CMK (cell line): ENCODE measurements around the gene UNC79.

Source experiments
- DNase-seq: peaks from one replicate; pipeline ENCODE4 v3.0.0-alpha.2; 2010; ENCODE audit warnings: low read depth

Gene UNC79

DNA sequence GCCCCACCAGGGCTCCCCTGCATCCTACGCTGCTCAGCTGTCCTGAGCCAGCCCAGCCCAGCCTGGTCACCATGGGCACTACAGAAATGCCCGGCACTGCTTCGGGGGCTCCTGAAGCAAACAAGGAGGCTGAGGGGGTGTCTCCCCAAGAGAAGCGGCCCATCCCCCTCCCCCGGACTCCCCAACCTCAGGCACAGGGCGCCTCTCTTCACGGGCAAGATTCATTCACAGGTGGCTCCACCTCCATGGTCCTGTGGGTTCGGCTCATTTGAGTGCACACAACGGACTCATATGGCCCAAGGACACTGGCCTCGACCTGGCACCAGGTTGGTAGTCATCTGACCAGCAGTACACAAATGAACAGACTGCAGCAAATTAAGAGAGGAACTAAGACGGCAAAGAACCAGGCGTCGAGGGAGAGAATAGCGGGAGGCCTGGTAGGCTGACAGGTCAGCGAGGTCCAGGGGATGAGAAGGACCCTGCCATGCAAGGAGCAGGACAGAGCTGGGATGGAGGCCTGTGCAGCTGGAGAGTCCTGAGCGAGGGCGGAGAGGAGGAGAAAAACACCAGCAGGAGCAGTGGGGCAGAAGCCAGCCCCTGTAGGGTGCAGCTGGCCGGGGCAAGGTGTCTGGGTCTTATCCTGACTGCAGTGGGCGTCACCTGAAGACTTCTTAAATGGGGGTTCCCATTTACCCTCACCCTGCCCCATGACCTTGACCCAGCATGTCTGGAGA is 297.3 kb downstream of the UNC79 start:
- DNase-seq, result no peak

DNA sequence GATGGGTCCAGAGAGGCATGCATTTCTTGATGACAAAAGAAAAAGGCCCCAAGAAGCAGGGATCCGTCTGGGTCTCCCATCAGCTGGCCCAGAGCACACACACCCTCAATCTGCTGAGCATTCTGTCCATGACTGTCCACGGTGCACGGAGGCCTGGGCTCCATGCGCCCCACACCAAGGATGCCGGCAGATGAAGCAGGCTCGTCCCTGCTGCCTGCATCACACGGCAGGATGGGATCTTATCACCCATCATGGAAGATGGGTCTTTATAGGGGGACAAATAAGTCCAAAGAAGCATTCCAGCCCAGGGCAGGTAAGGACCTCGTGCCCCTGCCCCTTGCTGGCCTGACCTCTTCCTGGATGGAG is 297.9 kb downstream of the UNC79 start:
- DNase-seq, result no peak

DNA sequence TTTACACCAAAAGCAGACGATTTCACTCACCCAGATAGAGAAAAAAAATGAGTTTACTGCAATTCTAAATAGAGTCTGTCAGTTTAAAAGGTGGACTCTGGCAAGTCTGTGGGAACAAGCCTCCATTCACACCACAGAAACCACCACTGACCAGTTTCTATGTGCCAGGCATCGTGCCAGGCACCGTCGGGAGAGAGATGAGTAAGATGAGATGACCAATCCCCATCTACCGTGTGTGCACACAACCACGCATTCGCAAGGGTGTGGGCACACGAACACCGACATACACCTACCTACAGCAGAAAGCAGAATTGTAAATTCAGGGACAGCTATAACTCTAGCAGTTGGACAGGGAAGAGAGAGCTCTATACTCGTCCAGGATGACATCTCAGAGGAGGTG is 299.3 kb downstream of the UNC79 start:
- no peak for DNase-seq

DNA sequence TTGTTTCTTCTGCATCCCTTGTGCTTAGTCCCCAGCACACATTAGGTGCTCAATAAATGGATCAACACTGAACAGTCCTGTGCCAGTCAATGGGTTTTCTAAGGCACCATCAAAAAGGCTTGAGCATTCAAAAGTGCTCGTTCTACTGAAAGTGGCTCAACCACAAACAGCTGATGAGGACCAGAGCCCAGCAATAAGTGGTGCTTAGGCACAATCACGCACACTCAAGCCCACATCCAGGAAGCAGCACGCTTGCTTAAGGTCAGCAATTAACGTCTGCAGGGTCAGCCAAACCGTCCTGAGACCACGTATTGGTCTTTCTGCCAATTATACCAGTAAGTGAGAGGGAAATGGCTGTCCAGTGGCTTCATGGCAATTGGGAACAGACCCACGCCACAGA is 301.0 kb downstream of the UNC79 start:
- no peak for DNase-seq

DNA sequence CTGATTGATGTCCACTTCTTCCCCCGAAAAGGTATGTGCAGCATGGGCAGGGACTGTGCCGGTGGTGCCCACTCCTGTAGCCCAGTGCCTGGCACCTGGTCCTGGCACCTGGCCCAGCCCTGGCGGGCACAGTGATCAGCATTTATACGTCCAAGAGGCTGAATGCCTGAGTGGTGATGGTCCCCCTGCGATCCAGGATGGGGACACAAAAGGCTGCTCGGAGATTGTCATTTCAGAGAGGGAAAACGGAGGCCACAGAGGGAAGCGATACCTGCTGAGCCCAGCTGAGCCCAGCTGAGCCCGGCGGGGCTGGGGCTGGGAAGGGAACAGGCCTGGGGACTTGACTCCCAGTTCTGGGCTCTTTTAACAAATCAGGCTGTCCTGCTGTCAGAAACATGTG is 301.8 kb downstream of the UNC79 start:
- DNase-seq, result no peak

DNA sequence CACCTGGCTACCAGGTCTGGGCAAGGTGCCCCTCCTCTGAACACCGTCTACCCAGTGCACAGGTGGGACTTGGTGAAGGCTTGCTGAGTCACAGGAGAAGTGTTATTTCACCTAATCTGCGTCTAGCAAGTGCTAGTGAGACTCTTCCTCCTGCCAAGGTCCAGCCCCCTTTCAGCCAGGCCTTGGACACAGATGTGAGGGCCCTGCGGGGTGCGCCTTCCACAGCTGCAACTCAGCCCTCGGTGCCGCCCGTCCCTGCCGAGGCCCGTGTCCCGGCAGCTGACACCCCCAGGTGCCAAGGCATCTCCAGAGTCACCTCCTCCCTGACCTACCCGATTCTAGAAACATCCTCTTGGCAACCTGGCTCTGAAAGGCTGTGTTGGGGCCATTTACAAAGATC is 302.5 kb downstream of the UNC79 start:
- DNase-seq, result no peak

DNA sequence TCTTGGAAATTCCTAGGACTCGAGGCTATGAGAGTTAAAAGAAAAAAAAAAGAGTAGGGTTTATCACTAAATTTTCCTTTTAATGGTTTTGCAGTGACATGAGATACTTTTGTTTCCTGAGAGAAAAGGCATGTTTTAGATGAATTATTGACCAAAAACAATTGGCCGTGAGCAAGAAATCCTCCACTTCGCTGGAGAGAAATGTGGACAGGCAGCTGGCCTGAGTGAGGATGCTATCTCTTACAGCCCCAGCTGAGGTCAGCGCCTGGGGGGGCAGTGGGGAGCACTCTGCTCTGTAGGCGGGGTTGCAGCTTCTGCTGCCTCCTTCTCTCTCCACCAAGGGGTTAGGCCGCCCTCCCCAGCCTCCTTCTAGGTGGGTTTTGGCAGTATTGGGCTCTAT is 302.9 kb downstream of the UNC79 start:
- no peak for DNase-seq

DNA sequence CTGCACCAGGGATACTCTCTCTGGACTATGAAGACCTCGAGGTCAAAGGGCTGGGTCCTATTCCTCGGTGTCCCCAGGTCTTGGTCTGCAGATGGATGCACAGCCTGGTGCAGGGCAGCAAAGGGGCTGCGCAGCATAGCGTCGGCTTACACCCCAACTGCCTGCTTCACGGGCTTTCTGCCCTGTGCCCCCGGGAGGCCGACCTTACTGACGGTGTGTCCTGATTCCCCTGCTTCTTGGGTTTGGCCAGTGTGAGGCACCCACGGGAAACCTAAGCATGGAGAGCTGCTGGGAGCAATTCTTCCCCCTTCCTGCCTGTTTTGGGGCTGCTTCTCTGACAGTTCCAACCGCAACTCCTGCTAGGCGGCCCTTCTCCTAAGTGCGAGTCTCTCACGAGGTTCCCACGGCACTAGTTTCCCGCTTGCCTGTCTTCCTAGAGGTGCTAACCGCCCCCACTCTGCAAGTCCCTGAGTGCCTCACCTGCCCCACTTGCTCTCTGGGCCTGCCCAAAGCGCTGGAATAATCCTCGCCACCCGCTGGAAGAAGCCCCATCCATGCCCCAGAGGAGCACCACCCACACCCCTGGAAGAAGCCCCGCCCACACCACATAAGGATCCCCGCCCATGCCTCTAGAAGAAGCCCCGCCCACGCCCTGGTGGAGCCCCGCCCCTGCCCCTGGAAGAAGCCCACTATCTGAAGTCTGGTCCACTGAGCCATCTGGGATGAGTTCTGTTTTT is 303.5 kb downstream of the UNC79 start:
- no peak for DNase-seq

DNA sequence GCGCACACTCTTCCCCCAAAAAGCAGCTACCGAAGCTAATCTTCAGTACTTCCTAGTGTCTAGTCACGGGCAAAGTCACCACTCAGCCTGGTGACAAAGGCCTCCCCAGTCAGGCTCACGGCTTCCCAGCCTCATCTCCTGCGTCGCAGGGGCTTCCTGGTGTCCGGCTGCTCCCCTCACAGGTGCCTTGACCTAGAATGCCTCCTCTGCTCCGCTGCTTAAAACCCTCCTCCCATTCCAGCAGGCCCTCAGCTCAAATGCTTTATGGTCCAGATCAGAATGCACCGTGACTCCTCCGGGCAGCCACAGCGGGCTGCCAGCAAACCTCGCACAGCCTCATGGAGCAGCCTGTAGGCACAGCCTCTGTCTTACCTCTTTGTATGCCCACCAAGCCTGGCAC is 304.5 kb downstream of the UNC79 start:
- no peak for DNase-seq

DNA sequence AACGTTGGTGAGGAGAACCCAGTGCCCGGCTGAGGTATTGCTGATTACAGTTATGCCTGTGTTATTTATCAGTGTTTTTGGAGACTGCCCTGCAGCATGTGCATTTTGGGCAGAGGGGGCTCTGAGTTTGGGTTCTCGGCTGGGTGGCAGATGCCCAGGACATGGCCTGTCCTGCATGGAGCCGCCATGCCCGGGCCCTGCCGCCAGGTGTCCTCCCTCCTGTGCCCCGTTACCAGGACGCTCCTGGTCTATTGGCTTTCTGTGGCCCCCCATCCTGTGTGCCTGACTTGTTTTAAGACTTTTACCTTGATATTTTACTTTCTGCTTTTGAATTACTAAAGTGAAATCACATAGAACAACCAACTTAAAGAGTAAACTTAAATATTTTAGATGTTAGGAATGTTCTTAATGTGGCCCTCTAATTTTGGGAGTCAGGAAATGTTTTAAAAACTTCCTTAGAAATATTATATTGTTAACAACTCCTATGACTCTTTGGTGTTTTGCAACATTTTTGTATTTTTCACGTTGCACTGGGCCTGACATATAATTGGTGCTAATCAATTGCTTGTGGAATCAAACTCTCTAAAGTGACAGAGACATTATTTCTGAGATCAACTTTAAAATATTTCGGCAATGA is 305.8 kb downstream of the UNC79 start:
- DNase-seq, result no peak

DNA sequence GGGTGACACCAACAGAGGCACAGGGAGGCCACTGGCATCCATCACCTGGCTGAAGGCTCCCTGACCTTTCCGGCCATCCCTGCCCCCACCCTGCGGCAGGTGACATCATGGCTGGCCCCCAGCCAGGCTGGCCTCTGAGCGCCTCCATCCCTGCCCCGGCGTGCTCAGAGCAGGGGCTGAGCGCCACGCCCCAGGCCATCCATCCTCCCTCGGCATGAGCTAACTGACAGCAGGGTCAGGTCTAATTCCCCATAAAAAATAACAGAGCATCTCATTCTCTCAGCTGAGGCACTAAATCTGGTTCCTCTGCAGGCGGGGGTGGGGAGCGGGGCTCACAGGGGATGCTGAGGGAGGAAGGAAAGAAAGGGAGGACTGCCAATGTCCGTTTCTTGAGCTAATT is 306.9 kb downstream of the UNC79 start:
- DNase-seq, result no peak

DNA sequence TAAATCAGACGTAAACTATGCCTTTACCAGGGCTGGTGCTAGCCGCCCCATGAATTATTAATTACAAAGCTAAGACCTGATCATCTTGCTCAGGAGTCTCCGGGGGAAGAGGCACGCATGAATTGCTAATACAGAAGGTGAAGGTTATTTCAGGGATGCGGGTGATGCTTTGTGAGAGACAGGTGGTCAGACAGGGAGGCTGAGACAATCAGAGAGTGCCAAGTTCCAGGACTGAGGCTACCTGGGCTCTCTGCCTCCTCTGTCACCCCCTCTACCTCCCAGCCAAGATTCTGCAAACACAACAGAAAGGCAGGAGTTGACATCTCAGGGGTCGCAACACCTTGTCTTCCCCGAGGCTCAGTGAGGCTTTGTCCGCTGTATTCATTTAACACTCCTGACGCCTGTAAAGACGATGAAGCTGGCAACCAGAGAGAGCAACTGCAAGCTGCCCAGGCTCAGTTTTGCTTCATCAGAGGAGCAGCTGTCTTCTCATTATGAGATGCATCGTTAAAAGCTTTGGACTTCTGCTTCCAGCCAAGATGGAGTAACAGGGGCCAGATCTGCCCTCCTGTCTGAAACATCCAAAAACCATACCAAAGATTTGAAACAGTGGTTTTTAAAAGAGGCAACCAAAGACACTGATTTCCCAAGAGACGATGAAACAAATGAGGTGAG is 311.0 kb downstream of the UNC79 start:
- DNase-seq, result no peak

DNA sequence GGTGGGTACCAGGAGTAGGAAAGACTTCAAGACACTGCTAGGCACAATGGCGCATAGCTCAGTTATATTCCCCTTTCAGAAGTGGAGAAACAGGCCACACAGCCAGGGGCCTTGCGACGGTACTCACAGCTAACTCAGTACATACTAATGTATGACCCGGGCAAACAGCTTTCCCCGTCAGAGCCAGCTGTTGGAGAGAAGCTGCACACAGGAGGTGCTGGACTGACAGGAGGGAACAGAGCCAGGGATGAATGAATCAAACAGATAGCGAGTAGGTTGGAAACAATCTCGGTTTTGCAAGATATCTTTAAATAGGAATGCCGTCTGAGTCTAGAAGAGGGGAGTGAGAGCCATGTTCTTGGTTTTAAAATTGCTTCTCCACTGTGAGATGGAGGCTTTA is 312.0 kb downstream of the UNC79 start:
- DNase-seq, result no peak

DNA sequence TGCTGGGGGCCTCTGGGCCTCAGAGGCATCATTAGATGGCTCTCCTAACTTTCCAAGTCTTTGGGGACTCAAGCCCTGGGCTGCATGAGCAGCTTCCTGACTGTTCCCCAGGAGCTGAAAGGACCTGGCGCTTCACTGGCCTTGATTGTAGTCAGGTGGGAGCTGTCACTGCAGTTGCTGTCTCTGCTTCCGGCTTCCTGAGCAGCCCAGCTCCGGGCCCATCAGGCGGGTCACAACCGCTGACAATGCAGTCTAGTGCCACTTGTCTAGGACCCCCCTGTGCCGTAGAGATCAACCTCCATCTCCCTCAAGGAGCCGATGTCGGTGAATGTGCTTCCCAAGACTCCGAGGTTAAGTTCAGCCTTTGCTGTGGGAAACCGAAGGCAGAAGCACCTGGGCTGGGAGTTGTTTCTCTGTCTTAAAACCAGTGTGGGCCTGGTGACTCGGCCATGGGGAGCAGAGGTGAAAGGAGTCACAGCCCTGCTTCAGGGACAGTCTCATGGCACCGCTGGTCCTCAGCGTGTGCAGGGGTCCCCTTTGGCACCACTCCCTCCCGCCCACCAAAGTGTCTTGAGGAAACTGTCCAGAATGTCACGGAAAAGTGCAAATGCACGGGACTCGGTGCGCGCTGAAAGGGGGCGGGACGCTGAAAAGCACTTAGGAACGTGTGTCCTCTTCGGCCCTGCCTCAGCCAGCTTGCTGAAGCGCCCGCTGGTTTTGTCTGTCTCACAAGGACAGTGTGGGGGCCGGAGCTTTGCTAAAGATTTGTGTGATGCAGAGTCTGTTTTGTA is 312.7 kb downstream of the UNC79 start:
- DNase-seq, result no peak

DNA sequence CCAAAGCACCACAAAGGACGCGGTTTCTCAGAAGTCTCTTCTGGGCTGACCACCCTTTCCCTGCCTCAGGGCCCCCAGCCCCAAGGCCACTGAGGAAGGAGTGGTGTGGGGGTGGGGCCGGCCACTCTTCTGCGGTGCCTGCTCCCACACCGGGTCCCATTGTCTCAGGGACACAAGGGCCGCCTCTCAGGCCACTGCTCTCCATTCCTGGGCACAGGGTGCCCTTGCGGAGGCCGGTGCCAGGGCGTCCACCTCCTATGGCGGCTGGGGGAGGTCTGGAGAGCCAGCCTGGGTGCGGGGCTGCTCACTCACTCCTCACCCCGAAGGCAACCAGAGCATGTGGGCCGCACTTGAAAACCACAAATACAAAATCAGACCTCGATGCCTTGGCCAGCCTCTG is 313.4 kb downstream of the UNC79 start:
- DNase-seq, result no peak

DNA sequence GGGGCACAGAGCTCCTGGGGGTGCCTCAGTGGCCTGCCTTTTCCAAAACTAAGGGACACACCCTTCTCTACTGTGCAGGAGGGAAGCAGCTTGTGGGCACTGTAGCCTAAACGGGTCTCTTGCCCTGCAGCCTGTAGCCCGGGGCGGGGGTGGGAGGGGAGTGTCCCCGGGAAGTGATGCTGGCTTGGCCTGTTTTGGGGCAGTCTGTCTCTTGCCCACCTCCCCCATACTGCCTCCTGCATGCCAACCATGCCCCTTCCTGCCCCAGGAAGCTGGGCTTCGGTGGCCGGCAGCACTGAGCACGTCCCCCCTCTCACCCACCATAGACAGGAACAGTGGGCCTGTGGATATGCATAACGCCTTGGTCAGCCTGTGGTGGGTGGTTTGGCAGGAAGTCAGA is 314.1 kb downstream of the UNC79 start:
- DNase-seq, result peak; percentile 59

DNA sequence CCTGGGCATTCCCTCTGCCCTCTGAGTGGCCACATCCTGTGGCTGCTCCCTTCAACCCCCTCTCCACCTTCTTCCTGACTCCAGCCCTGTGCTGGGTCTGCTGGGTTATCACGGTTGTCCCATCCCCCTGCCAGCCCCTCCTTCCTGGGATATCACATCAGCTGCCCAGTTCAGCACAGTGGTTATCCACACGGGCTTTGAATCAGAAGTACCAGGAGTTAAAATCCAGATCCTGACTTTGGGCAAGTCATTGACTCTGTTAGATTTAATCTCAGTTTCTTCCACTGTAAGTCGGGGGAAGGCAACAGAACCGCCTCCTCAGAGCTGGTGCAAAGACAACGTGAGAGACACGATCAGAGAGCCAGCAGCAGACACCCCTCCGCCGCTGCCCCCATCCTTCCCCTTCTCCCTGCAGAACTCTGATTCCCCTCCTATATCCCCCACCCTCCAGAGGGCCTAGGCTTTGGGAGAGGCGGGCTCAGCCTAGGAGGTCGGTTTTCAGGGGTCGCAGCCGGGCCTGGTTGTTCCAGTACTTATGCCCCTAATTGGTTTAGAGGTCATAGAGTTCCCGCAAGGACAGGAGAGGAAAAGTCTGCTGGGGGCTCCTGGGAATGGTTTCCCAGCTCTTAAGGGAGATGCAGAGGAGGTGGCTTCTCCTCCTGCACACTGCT is 315.0 kb downstream of the UNC79 start:
- DNase-seq, result no peak

DNA sequence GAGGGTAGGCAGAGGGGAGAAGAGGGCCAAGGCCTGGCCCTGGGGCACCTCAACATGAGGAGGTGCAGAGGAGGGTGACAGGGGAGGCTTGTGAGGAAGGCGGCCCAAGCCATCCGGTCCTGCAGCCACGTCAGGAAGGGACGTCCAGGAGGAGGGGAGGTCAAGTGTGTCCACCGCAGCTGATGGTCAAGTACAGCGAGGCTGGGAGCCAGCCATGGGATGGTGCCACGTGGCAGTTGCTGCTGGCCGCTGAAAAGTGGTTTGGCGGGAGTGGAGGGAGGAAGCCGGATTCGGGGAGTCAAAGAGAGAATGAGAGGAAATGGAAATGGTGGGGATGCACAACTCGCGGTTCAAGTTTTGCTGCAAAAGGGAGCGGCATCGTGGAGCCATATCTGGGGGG is 316.4 kb downstream of the UNC79 start:
- no peak for DNase-seq

DNA sequence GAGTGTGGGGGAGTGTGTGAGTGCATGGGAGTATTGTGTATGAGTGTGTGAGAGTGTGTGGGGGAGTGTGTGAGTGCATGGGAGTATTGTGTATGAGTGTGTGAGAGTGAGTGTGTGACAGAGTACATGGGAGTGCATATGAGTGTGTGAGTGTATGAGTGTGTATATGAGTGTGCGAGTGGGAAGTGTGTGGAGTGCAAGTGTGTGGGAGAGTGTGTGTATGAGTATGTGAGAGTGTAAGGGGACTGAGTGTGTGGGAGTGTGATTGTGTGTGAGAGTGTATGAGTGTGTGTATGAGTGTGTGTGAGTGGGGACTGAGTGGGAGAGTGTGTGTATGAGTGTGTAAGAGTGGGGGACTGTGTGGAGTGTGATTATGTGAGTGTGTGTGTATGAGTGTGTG is 316.8 kb downstream of the UNC79 start:
- DNase-seq, result no peak

DNA sequence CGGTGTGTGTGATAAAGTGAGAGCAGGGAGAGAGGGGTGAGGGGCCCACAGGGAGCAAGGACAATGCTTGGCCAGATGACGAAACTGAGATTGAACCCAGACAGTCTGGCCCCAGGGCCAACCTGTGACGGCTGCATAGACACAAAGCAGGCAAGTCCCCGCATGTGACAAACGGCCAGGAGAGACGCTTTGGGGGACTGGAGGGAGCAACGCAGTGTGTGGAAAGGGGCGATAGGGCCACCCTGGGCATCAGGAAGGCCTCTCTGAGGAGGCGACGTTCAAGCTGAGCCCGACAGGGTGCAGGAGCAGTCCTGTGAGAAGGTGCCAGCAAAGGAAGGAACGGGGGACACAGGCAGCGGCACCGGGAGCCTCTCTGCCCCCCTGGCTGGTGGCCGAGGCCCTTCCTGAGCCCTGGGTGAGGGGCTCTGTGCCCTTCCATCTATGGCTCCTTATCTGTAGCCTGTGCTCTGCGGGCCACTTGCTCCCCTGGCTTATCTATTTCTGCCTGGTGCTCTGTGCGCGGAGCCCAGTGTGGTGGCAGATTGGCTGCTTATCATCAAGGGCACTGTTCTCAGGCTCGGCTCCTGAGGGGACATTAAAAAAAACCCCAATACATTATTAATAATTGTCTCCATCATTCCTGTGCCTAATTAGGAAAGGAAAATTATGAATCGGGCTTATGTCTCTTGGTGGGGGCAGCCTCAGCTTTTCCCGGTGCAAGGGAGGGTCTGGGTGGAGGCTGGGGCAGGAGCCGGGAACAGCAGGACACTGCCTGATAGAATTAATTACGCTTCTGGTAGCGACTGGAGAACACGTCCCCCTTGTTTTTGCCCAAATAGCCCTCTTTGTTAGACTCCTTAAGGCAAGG is 317.7 kb downstream of the UNC79 start:
- DNase-seq, result peak; percentile 56

DNA sequence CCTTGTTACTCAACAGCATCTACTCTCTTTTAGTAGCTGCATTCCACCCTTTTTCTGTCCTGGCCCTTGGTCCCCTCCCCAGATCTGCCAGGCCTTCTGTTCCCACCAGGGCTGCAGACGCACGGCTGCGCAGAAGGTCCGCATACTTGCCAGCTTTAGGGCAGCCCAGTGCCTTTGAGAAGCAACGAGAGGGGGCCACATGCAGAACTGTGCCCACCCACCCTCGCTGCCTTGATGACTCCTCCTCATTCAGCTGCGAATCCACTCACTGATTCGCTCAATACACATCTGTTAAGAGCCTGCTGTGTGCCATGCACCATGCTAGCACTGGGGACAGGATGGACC is 318.3 kb downstream of the UNC79 start:
- no peak for DNase-seq
